Eye (tissue), 1 donor: ENCODE results near the gene LYL1.
A peak's percentile ranks its signal among the peaks of the same experiment; 100 is the strongest.
"Not testable (repeated sequence)": the region's sequence is repeated elsewhere in the genome, so short reads cannot be mapped to it uniquely, and the experiment has no call there.

Source experiments
- DNase-seq: peaks from one replicate; pipeline ENCODE4 v3.0.0-alpha.2; 2015

Gene LYL1

DNA sequence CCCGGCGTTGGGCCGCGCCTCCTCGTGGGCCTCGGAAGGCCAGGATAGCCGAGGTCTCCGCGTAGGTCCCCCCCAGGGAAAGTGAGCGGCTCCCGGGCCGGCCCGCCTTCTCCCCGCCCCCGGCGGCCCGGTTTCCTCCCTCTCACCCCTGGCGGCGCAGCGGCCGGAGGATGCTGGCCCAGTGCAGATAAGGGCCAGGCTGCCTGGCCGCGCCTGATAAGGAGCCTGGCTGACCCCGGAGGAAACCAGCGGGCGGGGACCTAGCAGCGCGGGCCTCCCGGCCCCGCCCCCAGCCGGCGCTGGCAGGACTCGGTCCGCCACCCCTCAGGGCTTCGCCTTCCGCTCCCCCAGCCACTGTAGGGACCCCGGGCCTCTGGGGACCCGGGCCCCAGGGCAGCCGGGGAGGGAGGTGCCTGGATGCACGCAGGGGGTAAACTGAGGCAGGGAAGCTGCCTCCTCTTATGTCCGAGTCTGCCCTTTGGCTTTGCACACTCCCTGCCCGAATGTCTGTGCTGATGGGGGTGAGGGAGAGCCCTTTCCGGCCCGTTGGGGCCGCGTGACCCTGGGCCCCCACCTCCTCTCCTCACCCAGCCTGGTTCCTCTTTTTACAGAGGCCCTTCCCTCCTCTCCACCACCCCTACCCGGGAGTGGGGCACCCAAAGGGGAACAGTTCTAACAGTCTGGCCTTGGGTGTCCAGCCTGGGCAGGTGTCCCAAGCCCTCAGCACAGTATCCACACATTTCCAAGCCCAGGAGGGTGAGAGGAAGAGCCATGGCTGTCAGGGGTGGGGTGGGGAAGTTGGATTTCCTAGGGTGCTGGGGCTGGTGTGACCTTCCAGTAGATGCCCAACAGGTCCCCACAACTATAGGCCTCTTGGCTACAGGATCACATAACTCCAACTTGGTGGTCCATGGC, at the start of gene LYL1:
TSS of gene LYL1 (minus strand) at position 193 of the 915 bp plus-strand sequence. CDS start 1,687 bp downstream, outside the sequence.
- no peak for DNase-seq

- DNase-seq = peak; percentile 99
Measured at GRCh38 chr19:13151605-13152355, 49.1 kb upstream of the LYL1 start.

DNA sequence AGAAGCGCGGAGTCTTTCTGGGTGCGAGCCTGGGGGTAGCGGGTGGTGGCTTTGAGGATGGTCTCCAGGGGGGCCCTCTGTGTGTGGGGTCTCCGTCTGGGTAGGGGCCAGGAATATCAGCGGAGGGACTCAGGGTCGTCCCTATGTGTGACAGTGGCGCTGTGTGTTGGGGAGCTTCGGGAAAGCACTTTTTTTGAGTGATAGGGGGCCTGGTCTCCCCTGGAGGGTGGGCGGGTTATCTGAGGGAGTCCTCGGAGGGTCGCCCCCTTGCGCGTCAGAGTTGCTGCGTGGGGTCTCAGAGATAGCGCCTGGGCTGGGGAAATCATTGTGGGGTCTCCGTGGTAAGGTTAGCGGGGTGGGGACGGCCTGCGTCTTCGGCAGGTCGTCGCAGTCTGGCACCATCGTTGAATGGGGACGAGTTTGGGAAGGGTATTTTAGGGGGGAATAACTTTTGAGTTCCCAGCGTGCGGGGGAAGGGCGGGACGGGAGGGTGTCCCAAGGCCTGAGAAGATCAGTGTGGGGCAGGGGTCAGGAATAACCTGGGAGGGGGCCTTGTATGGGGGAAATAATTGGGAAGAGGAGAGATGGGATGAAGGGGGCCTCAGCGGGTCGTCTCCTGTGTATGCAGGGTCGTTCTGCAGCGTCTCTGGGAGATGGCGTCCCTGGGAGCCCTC, 48.4 kb upstream of the LYL1 start:
- peak; percentile 65 for DNase-seq

DNA sequence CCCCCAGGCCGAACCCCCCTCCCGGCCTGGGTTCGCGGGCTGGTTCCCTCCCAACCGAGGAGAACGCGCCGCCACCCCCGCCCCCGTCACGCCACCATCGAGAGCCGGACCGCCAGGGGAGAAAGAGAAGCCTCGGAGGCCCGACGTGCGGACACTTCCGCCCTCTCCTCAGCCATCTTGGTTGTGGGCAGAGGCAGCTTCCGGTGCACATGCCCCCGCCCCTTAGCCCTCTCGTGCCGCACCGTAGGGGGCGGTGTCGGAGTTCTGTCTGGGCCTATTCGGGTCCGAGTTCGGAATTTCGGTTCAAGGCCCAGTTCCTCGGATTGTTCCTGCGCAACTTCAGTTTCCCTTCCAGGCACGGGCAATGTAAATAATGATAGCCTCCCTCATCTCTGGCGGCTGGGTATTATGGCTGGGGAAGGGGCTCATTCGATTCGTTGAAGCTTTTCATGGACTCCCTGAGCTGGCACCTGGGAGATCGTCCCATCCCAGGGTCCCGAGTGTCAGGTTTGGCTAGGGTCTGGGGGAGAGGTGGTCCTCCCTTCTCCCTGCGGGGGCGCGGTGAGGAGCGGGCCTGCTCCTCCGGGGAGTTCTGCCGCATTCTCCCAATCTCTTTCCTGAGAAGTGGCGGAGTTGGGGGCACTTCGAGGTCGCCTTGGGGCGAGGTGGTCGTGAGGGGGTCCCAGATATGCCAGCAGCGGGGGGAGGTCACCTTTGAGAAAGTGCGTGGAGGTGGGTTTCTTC, 47.7 kb upstream of the LYL1 start, which contains the start of the genes IER2 and STX10:
TSS of gene IER2 (plus strand) at position 225 of the 744 bp plus-strand sequence. CDS start 2,776 bp downstream, outside the sequence.
TSS of gene STX10 (minus strand) at position 189 of the 744 bp plus-strand sequence. CDS start 202 bp downstream, outside the sequence.
- DNase-seq = peak; percentile 96

- DNase-seq = peak; percentile 79
Measured at GRCh38 chr19:13149628-13150186, 47.0 kb upstream of the LYL1 start.

- DNase-seq = not testable (repeated sequence)
Measured at GRCh38 chr19:13149173-13149627, 46.5 kb upstream of the LYL1 start.

GRCh38 chr19:13146763-13147563, 44.3 kb upstream of the LYL1 start:
- DNase-seq = no peak

- DNase-seq = no peak
Measured at GRCh38 chr19:13139633-13140311, 37.1 kb upstream of the LYL1 start.

DNA sequence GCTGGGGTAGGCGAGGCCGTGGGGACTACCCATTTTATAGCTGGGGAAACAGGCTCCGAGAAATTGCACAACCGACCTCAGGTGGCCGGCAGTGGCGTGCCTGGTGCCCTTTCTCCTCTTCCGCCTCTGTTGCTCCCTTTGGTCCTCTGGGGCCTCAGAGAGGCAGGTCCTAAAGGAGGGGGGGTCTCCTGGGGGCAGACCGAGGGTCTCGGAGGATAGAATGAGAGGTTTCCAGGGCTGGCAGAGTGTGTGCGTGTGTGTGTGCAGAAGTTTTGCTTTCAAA, 36.2 kb upstream of the LYL1 start:
- DNase-seq = no peak

DNA sequence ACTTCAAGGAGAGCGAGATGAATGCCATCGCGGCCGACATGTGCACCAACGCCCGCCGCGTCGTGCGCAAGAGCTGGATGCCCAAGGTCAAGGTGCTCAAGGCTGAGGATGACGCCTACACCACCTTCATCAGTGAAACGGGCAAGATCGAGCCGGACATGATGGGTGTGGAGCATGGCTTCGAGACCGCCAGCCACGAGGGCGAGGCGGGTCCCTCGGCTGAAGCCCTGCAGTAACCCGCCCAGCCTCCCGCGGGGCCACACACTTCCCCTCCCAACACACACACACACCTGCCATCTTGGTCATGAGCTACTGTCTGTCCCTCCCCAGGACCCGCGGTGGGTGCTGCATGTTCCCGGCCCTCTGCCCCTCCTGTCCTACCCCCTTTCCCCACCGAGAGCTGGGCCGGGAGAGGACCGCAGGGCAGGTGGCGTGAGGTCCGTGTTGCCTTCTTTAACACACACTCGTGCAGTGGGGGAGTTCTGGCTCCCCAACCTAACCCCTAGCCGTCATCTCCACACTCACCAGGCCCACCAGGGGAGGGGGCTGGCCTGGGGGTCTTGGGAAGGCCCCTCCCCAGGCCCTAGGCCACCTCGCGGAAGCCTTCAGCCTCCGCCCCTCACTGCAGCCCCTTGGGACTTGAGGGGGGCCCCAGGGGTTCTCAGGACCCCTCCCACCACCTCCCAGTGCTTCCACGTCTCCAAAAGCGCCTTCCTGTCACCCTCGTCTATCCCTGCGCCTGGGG, 35.7 kb upstream of the LYL1 start:
- no peak for DNase-seq

DNA sequence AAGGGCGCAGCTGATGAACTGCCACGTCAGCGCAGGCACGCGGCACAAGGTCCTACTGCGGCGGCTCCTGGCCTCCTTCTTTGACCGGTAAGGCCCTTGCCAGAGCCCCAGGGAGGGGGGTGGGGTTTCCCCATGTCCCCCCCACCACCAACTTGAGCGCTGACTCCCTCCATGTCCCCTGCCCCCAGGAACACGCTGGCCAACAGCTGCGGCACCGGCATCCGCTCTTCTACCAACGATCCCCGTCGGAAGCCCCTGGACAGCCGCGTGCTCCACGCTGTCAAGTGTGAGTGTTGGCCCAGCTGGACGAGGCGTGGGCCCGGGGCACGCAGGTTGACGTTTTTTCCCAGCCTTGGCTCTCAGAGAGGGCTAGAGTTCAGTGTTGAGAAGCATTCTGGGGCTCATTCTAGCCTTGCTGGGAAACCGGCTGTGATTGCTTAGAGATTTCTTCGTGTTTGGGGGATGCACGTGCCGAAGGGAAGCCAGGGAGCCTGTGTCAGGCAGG, 34.7 kb upstream of the LYL1 start:
- DNase-seq = no peak

DNA sequence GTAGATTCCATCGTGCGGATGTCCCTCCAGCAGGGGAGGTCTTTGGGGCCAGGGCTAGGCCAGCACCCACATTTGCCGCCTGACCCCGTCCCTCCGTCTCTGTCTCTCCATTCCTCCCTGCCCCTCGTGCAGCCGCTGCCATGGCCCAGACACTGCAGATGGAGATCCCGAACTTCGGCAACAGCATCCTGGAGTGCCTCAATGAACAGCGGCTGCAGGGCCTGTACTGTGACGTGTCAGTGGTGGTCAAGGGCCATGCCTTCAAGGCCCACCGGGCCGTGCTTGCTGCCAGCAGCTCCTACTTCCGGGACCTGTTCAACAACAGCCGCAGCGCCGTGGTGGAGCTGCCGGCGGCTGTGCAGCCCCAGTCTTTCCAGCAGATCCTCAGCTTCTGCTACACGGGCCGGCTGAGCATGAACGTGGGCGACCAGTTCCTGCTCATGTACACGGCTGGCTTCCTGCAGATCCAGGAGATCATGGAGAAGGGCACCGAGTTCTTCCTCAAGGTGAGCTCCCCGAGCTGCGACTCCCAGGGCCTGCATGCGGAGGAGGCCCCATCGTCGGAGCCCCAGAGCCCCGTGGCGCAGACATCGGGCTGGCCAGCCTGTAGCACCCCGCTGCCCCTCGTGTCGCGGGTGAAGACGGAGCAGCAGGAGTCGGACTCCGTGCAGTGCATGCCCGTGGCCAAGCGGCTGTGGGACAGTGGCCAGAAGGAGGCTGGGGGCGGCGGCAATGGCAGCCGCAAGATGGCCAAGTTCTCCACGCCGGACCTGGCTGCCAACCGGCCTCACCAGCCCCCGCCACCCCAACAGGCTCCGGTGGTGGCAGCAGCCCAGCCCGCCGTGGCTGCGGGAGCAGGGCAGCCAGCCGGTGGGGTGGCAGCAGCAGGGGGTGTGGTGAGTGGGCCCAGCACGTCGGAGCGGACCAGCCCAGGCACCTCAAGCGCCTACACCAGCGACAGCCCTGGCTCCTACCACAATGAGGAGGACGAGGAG, 32.7 kb upstream of the LYL1 start:
- no peak for DNase-seq

DNA sequence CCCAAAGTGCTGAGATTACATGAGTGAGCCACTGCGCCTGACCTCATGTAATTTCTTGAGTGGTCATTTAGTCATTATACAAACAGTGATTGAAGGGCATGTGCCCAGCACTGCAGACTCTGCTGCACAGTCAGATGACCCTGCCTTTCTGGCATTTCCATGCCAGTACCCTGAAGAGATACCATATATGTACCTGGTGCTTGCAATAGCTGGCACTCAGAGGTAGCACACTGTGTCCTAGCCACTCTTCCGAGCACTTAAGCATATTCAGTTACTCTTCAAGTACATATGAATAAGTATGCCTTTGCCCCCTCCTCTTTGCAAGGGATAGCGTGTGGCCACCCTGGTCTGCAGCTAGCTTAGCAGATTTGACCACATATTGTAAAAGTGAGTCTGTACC, 32.0 kb upstream of the LYL1 start:
- no peak for DNase-seq

- no peak for DNase-seq
Measured at GRCh38 chr19:13133241-13133870, 30.7 kb upstream of the LYL1 start.

- DNase-seq = no peak
Measured at GRCh38 chr19:13132471-13133180, 30.0 kb upstream of the LYL1 start.

GRCh38 chr19:13130886-13131490, 28.3 kb upstream of the LYL1 start:
- DNase-seq = no peak

DNA sequence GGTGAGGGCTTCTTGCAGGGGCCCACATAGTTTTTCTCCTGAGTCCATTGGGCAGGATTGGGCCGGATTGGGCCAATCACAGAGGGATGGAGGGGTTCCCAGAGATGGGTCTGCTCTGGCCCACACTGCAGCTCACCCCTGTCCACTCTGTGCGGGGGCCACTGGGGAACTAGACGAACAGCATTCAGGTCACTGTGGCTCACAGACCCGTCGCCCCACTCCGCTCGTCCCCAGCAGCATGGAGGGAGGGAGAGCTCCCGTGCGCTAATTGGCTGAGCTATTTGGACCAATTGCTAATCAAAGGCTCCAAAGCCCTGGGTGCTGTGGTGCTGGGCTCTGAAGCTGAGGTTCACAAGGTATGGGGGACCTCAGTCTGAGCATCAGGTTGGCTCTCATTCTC, 26.7 kb upstream of the LYL1 start:
- no peak for DNase-seq
